SK-N-SH treated with all-trans-retinoic acid at 6 μM for 48 hours (cell line): ENCODE results near the gene ACOX1.

ENCODE experiments used
- ARNTL ChIP-seq: fragments of 450-650 bp; formaldehyde crosslinking; IDR thresholded peaks from 2 replicates; pipeline ENCODE4 v1.5.0; 2020; ENCODE audit warnings: low read depth, mild to moderate bottlenecking, moderate library complexity, borderline replicate concordance
- GLIS3 ChIP-seq: fragments of 250-450 bp; sonication (Bioruptor Pico); IDR thresholded peaks from 2 replicates; pipeline ENCODE4 v1.5.0; 2020; ENCODE audit warnings: mild to moderate bottlenecking, moderate library complexity
- PPARA ChIP-seq: fragments of 250-450 bp; sonication (Bioruptor Pico); IDR thresholded peaks from 2 replicates; pipeline ENCODE4 v1.5.0; 2020; ENCODE audit warnings: mild to moderate bottlenecking, borderline replicate concordance
- SNAI2 ChIP-seq: fragments of 250-450 bp; sonication (Bioruptor Pico); IDR thresholded peaks from 2 replicates; pipeline ENCODE4 v1.5.0; 2020; ENCODE audit warnings: mild to moderate bottlenecking, moderate library complexity

GRCh38 chr17:75950421-75950820 lies 28.5 kb downstream of the ACOX1 start:
- TF ChIP-seq SNAI2 (CRISPR knock-in tag) = no peak
- no peak for TF ChIP-seq ARNTL (CRISPR knock-in tag)
- TF ChIP-seq PPARA (CRISPR knock-in tag) = no peak
- no peak for TF ChIP-seq GLIS3
